NCI-H226 (cell line): ENCODE measurements around the gene SPATA31D3.
"Not testable (repeated sequence)": the region's sequence is repeated elsewhere in the genome, so short reads cannot be mapped to it uniquely, and the experiment has no call there.

ENCODE experiments used
- DNase-seq: peaks from one replicate; pipeline ENCODE4 v3.0.0-alpha.2; 2015

Gene SPATA31D3

GRCh38 chr9:81980568-81980967, 37.3 kb downstream of the SPATA31D3 start:
- no peak for DNase-seq

- DNase-seq = no peak
Measured at GRCh38 chr9:81981883-81982282, 38.6 kb downstream of the SPATA31D3 start.

GRCh38 chr9:81984928-81985327, 41.6 kb downstream of the SPATA31D3 start:
- no peak for DNase-seq

GRCh38 chr9:81986051-81986450, 42.8 kb downstream of the SPATA31D3 start:
- no peak for DNase-seq

GRCh38 chr9:81988472-81988871, 45.2 kb downstream of the SPATA31D3 start, which contains the start of gene SPATA31D1:
SPATA31D1 (plus strand) TSS chr9:81988772; CDS start chr9:81988819, 47 bp downstream.
- DNase-seq = not testable (repeated sequence)

- no peak for DNase-seq
Measured at GRCh38 chr9:81989700-81990099, 46.4 kb downstream of the SPATA31D3 start.

GRCh38 chr9:81993656-81994055, 50.4 kb downstream of the SPATA31D3 start:
- no peak for DNase-seq
